ELF-1 (cell line): ENCODE results near the gene INAFM1.
"Not testable (repeated sequence)": the region's sequence is repeated elsewhere in the genome, so short reads cannot be mapped to it uniquely, and the experiment has no call there.

ENCODE experiments used
- DNase-seq: peaks from one replicate; pipeline ENCODE4 v3.0.0-alpha.2; 2016; ENCODE audit warnings: low read depth, low spot score

Gene INAFM1

DNA sequence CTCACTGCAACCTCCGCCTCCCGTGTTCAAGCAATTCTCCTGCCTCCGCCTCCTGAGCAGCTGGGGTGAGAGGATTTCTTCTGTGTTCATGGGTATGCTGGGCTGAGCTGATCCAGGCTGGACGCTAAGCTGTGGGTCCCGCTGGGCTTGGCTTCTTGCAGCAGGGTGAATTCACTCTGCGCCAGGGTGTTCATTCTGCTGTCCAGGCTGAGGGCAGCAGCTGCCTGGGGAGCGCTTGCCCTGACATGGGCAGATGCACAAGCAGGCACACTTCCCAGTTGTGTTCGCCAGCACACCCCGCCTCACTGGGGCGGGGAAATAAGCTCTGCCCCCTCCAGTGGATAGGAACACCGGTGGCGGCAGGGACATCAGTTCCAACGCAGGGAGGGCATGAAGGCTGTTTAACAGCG, 7.3 kb upstream of the INAFM1 start:
- no peak for DNase-seq

- no peak for DNase-seq
Observed at GRCh38 chr19:47268028-47268427, 6.7 kb upstream of the INAFM1 start.

GRCh38 chr19:47269596-47269995, 5.1 kb upstream of the INAFM1 start:
- DNase-seq, result no peak

DNA sequence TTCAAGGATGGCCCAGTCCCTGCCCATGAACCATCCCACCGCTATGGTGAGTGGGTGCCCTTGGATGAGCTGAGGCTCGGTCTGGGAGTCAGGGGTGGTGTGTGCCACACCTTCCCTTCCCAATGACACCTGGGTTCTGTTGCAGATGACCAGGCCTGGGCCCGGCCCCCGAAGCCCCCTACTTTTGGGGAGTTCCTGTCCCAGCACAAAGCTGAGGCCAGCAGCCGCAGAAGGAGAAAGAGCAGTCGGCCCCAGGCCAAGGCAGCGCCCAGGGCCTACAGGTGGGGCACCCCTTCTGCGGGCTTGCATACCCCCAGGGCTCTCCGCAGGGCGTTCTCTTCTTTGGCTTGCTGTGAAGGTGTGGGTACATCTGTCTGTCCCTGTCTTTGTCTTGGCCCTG, 4.3 kb upstream of the INAFM1 start:
- DNase-seq, result no peak

DNA sequence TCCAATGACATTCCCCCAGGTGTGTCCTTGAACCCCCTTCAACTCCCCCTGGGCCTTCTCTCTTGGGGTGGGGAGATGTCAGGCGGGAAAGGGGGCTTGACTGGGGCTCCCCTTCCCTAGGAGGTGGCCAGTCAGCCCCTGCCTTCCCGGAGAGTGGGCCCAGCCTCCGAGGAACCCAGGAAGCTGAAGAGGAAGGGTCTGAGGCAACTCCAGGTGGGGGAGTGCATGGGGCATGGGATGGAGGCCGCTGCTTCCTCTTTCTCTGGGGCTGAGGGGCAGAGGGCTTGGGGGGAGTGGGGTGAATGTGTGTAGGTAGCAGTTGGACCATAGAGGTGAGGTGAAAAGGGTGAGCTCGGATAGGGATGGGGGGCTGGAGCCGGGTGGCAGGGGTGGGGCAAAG, 2.7 kb upstream of the INAFM1 start:
- no peak for DNase-seq

DNA sequence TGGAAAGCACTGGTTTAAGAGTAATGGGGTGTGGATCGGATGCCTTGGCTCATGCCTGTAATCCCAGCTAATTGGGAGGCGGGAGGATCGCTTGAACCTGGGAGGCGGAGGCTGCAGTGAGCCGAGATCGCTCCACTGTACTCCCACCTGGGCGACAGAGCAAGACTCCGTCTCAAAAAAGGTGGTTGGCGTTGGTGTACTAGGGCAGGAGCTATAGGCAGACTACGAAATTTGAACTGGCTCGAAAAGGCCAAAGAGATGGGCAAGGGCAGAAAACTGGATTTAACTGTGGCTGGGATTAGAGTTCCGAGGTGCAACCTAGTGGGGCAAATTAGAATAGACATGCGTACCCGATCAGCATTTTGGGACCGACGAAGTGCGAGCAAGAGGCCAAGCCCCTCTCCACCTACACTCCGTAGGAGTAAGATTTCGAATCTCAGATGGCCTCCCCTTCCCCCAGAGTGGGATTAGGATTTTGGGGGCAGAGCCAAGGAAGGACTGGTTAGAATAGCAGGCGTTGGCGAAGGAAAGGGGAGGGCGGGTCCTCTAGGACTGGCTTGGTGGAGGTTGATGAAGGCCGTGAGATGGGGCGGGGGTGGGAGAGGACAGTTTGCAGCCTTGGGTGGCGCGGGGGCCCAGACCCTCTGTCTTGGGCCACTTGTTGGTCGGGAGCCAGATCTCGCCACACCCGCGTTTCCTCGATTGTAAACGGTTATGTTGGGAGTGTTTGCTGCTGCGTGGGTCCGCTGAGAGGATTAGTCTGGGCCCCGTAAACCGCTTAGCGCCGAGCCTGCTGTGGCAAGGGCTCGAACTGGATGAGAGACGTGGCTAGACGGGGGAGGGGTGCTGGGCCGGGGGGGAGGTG, 2.0 kb upstream of the INAFM1 start:
- peak; percentile 38 for DNase-seq

GRCh38 chr19:47273313-47274070, 1.2 kb upstream of the INAFM1 start:
- DNase-seq, result peak; percentile 96

DNA sequence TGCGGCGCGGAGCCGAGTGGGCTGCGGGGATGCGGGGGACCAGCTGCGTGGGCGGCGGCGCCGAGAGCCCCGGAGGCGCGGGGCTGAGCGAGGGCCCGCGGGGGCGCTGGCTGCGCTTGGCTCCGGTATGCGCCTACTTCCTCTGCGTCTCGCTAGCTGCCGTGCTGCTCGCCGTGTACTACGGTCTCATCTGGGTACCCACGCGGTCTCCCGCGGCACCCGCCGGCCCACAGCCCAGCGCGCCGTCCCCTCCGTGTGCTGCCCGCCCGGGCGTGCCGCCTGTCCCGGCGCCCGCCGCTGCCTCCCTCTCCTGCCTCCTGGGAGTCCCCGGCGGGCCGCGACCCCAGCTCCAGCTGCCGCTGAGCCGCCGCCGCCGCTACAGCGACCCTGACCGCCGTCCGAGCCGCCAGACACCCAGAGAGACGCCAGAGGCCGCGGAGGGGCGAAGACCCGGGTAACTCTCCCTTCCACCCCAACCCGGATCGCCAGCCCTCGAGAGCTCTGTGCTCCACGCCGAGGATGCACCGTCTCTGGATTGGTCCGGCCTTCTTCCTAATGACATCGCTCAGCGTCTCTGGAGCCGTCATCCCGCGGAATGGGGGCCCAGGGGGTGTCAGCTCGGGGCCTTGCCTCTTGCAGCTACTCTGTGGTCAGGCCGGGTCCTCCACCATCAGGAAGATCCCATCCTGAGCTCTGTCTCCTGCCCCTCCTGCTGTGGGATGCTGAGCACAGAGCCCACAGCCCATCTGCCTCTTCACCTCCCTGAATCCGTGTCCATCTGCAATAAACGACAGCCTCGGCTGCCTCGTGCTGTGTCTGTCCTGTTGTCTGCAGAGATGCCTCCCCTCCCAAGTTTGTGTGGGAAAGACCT, 441 bp downstream of the INAFM1 start:
- DNase-seq, result peak; percentile 44

- peak; percentile 16 for DNase-seq
Observed at GRCh38 chr19:47275791-47276461, 1.2 kb downstream of the INAFM1 start.

GRCh38 chr19:47276513-47276912, 1.8 kb downstream of the INAFM1 start:
- not testable (repeated sequence) for DNase-seq

- DNase-seq, result peak; percentile 81
Observed at GRCh38 chr19:47280183-47280797, 5.6 kb downstream of the INAFM1 start.

GRCh38 chr19:47283405-47284059, 8.8 kb downstream of the INAFM1 start:
- DNase-seq, result no peak

DNA sequence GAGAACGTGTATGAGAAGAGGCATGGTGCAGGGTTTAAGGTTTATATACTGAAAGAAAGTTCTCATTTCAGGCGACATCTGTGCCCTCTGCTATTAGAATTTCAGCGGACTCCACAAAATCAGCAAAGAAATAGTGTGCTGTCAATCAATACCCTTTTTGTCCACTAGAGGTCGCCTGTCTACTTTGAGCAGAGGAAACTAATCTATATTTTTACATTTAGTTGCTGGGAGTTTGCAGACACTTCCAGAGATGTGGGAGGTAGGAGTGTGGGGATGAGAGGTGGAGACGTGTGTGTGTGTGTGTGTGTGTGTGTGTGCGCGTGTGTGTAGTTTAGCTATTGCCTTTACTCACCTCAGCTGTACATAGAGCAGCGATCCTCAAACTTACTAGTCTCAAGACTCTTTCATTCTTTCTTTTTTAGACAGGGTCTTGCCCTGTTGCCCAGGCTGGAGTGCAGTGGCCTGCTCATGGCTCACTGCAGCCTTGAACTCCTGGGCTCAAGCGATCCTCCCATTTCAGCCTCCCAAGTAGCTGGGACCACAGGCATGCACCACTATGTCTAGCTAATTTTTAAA, 9.7 kb downstream of the INAFM1 start:
- DNase-seq, result peak; percentile 43

GRCh38 chr19:47296036-47296435, 21.4 kb downstream of the INAFM1 start:
- DNase-seq, result peak; percentile 90

GRCh38 chr19:47300867-47301266, 26.2 kb downstream of the INAFM1 start:
- DNase-seq, result not testable (repeated sequence)

- DNase-seq, result no peak
Observed at GRCh38 chr19:47302249-47302648, 27.6 kb downstream of the INAFM1 start.

DNA sequence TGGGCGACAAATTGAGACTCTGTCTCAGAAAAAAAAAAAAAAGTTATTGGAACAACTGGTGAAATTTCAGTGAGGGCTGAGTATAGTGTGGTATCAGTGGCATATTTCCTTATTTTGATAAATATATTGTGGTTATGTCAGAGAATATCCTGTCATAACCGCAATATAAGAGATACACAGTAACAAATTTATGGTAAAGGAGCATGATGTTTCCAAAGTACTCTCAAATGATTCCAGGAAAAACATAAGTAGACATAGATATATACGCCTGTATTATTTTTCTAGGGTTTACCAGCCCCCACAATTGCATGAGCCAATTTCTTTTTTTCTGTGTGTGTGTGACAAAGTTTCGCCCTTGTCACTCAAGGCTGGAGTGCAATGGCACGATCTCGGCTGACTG, 29.3 kb downstream of the INAFM1 start:
- DNase-seq, result no peak

GRCh38 chr19:47305309-47305751, 30.6 kb downstream of the INAFM1 start:
- peak; percentile 83 for DNase-seq

DNA sequence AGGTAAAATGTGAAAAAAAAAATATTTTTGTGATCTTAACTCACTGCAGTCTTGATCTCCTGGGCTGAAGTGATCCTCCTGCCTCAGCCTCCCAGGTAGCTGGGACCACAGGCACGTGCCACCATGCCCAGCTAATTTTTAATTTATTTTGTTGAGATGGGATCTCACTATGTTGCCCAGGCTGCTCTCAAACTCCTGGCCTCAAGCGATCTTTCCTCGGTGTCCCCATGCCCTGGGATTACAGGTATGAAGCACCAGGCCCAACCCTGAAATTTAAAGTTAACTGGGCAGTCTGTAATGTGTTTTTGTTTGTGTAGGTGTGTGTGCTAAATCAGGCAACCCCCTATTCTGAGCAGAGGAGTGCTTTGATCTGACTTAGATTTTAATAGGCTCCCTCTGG, 31.6 kb downstream of the INAFM1 start:
- no peak for DNase-seq

- peak; percentile 62 for DNase-seq
Observed at GRCh38 chr19:47309038-47309437, 34.4 kb downstream of the INAFM1 start.
